ENCODE measurements around the gene PYGO2.

GRCh38 chr1:154989195-154989860 lies 27.7 kb upstream of the PYGO2 start:
- TF ChIP-seq, protein P1, sequence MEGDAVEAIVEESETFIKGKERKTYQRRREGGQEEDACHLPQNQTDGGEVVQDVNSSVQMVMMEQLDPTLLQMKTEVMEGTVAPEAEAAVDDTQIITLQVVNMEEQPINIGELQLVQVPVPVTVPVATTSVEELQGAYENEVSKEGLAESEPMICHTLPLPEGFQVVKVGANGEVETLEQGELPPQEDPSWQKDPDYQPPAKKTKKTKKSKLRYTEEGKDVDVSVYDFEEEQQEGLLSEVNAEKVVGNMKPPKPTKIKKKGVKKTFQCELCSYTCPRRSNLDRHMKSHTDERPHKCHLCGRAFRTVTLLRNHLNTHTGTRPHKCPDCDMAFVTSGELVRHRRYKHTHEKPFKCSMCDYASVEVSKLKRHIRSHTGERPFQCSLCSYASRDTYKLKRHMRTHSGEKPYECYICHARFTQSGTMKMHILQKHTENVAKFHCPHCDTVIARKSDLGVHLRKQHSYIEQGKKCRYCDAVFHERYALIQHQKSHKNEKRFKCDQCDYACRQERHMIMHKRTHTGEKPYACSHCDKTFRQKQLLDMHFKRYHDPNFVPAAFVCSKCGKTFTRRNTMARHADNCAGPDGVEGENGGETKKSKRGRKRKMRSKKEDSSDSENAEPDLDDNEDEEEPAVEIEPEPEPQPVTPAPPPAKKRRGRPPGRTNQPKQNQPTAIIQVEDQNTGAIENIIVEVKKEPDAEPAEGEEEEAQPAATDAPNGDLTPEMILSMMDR (IDR thresholded peaks at IDR 0.05; ENCODE audit: low read depth, low read length): no peak
- no peak for TF ChIP-seq EZH2phosphoT487 (IDR thresholded peaks at IDR 0.05; ENCODE audit: low read depth)

All from OCI-LY3 (cell line).